PFSK-1 (cell line): Measurements from ENCODE around the gene ATF6.

ENCODE experiments used
- FOXP2 ChIP-seq: optimal IDR thresholded peaks from 2 replicates; pipeline ENCODE3; 2011; ENCODE audit warnings: borderline replicate concordance, control low read depth, inconsistent platforms; ENCODE audit not compliant: insufficient read depth; ENCODE audit errors: extremely low read length, extremely low read depth
- POLR2AphosphoS5 ChIP-seq: IDR thresholded peaks from 2 replicates; pipeline ENCODE4 v1.6.1; 2012; ENCODE audit warnings: low read depth, mild to moderate bottlenecking, control low read depth, low read length, moderate library complexity
- REST ChIP-seq, 2 experiments: IDR thresholded peaks; 2 replicates each; pipeline versions ENCODE4 v1.6.1 to v1.8.0; 2011 to 2012; ENCODE audit warnings: low read depth in 2 of 2, low read length in 2 of 2, control low read depth in 1 of 2, inconsistent platforms in 1 of 2, mild to moderate bottlenecking in 1 of 2, moderate library complexity in 1 of 2; ENCODE audit not compliant: insufficient read depth in 1 of 2
- SIN3A ChIP-seq: IDR thresholded peaks from 2 replicates; pipeline ENCODE4 v1.6.1; 2012; ENCODE audit warnings: mild to moderate bottlenecking, low read length, moderate library complexity, borderline replicate concordance; ENCODE audit not compliant: insufficient read depth
- TAF1 ChIP-seq: IDR thresholded peaks from 2 replicates; pipeline ENCODE4 v1.6.1; 2012; ENCODE audit warnings: low read length, control low read depth, borderline replicate concordance; ENCODE audit not compliant: insufficient read depth

GRCh38 chr1:161886589-161886988 is 120.5 kb downstream of the ATF6 start:
- TF ChIP-seq SIN3A = no peak
- TF ChIP-seq TAF1 = no peak
- TF ChIP-seq POLR2AphosphoS5 = no peak
- no peak for TF ChIP-seq REST (IDR thresholded peaks at IDR 0.05; ENCODE audit: insufficient read depth in 1 of 2, low read depth in 2 of 2, low read length in 2 of 2)
- TF ChIP-seq FOXP2 = no peak
